ENCODE measurements around the gene LPAR5. TPM values are rescaled to one million over a fixed set of nuclear protein-coding genes. Genes with fewer than 3 reads are reported as not detected.

Gene LPAR5
- total RNA-seq, 1 experiment from 2014 or later, result 0.15 TPM

DNA sequence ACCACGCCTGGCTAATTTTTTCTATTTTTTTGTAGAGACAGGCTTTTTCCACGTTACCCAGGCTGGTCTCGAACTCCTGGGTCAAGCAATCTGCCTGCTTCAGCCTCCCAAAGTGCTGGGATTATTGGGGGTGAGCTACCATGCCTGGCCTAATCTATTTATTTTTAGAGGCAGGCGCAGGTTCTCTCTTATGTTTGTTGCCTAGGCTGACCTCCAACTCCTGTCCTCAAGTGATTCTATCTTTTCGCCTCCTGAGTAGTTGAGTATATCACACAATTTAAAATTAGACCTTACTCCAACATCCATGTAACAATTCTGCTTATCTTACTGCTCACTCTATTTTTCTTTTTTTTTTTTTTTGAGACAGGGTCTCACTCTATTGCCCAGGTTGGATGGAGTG, 18.2 kb upstream of the LPAR5 start:
- Histone ChIP-seq H3K4me1 (ENCODE audit: insufficient read depth, low read length, poor library complexity, severe bottlenecking) (no peaks in the 10 kb centered on the region), H3K27ac (ENCODE audit: low read depth, low read length, poor library complexity, severe bottlenecking) (no peak overlapping the region), H3K9me3 (ENCODE audit: low read depth, low read length, poor library complexity, severe bottlenecking) (no peaks in the 10 kb centered on the region), H3K36me3 (ENCODE audit: insufficient read depth, low read length, poor library complexity, severe bottlenecking) (peaks cover 27% of the 10 kb centered on the region), H3K4me3 (ENCODE audit: low read depth, low read length, poor library complexity, severe bottlenecking) (no peak overlapping the region), H3K27me3 (replicated peaks; ENCODE audit: insufficient read depth, low read depth, low read length, poor library complexity) (no peaks in the 10 kb centered on the region)
- DNase-seq (ENCODE audit: low spot score), result no peak
- POLR2A ChIA-PET (ENCODE audit: low non-redundant PET), result no interaction called here
- no peak for TF ChIP-seq EZH2 (IDR thresholded peaks at IDR 0.05; ENCODE audit: borderline replicate concordance, low read depth, low read length, poor library complexity, severe bottlenecking)
- intact Hi-C loops (cut with micrococcal nuclease; ENCODE audit: unreplicated experiment), result no loop called here
- CTCF ChIA-PET, result interaction anchor here (0.7 kb wide), 1 partner anchor 9 kb away, joined by 5 read pairs; no protein-coding TSS in a partner anchor
- BruUV-seq (replicated peaks), result no TSS peak

DNA sequence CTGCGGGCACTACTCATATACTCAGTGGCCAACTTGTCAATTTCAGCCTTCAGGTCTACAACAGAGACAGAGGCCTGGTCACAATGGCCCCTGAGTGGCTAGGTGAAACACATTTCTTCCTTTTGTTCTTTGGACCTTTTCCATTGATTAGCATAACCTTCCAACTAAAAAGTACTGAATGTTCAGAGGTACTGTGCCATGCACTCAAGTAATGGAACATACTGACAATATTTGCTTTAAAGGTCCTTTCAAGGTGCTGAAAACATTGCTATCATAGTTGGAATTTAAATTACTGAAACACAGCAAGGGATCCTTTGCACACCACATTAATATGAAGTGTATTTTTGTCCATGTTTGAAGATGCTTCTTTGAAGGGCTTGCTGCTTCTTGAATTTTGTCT, 17.6 kb upstream of the LPAR5 start:
- POLR2A ChIA-PET (ENCODE audit: low non-redundant PET), result no interaction called here

DNA sequence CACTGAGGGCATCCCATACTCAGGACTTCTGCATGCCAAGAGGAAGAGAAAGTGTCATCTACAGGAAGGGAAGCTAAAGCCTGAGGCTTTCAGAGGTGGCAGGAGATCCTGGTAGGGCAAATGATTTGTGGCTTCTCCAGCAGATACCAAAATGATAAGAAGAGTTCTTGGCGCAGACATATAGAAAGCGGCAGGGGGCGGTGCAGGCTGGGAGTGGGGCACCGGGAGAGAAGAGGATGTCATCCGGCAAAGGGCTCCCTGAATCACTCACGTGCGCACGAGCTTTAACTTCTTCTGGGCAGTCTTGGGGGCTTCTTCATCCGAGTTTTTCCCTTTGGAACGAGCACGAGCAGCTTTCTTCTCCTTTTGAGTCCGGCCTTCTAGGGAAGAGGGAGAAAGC, 16.6 kb upstream of the LPAR5 start:
- Histone ChIP-seq H3K4me1 (ENCODE audit: insufficient read depth, low read length, poor library complexity, severe bottlenecking) (no peaks in the 10 kb centered on the region), H3K4me3 (ENCODE audit: low read depth, low read length, poor library complexity, severe bottlenecking) (no peak overlapping the region), H3K36me3 (ENCODE audit: insufficient read depth, low read length, poor library complexity, severe bottlenecking) (peaks cover 31% of the 10 kb centered on the region), H3K27me3 (replicated peaks; ENCODE audit: insufficient read depth, low read depth, low read length, poor library complexity) (no peaks in the 10 kb centered on the region), H3K27ac (ENCODE audit: low read depth, low read length, poor library complexity, severe bottlenecking) (no peak overlapping the region), H3K9me3 (ENCODE audit: low read depth, low read length, poor library complexity, severe bottlenecking) (no peaks in the 10 kb centered on the region)
- ChIA-PET POLR2A (ENCODE audit: low non-redundant PET) (interaction anchor here (0.6 kb wide), 1 partner anchor 12 kb away, joined by 10 read pairs; no protein-coding TSS in a partner anchor), CTCF (no interaction called here)
- DNase-seq (ENCODE audit: low spot score), result no peak
- TF ChIP-seq EZH2 (IDR thresholded peaks at IDR 0.05; ENCODE audit: borderline replicate concordance, low read depth, low read length, poor library complexity, severe bottlenecking), result no peak
- TF ChIP-seq, protein P1, sequence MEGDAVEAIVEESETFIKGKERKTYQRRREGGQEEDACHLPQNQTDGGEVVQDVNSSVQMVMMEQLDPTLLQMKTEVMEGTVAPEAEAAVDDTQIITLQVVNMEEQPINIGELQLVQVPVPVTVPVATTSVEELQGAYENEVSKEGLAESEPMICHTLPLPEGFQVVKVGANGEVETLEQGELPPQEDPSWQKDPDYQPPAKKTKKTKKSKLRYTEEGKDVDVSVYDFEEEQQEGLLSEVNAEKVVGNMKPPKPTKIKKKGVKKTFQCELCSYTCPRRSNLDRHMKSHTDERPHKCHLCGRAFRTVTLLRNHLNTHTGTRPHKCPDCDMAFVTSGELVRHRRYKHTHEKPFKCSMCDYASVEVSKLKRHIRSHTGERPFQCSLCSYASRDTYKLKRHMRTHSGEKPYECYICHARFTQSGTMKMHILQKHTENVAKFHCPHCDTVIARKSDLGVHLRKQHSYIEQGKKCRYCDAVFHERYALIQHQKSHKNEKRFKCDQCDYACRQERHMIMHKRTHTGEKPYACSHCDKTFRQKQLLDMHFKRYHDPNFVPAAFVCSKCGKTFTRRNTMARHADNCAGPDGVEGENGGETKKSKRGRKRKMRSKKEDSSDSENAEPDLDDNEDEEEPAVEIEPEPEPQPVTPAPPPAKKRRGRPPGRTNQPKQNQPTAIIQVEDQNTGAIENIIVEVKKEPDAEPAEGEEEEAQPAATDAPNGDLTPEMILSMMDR (conservative IDR thresholded peaks at IDR 0.05; ENCODE audit: low read depth, low read length), result no peak
- BruUV-seq (replicated peaks), result no TSS peak
- intact Hi-C loops (cut with micrococcal nuclease; ENCODE audit: unreplicated experiment), result no loop called here

More for the DNA sequence above, 17.6 kb upstream of the LPAR5 start:
- H3K27ac ChIP-seq (ENCODE audit: low read depth, low read length, poor library complexity, severe bottlenecking), result no peak overlapping the region
- no peak for DNase-seq (ENCODE audit: low spot score)
- TF ChIP-seq EZH2 (IDR thresholded peaks at IDR 0.05; ENCODE audit: borderline replicate concordance, low read depth, low read length, poor library complexity, severe bottlenecking), result no peak
- TF ChIP-seq, protein P1 (conservative IDR thresholded peaks at IDR 0.05; ENCODE audit: low read depth, low read length), result no peak
- no peaks in the 10 kb centered on the region for H3K27me3 ChIP-seq (replicated peaks; ENCODE audit: insufficient read depth, low read depth, low read length, poor library complexity)
- intact Hi-C loops (cut with micrococcal nuclease; ENCODE audit: unreplicated experiment), result no loop called here
- peaks cover 27% of the 10 kb centered on the region for H3K36me3 ChIP-seq (ENCODE audit: insufficient read depth, low read length, poor library complexity, severe bottlenecking)
- CTCF ChIA-PET, result no interaction called here
- no peak overlapping the region for H3K4me3 ChIP-seq (ENCODE audit: low read depth, low read length, poor library complexity, severe bottlenecking)
- BruUV-seq (replicated peaks), result no TSS peak
- H3K4me1 ChIP-seq (ENCODE audit: insufficient read depth, low read length, poor library complexity, severe bottlenecking), result no peaks in the 10 kb centered on the region
- no peaks in the 10 kb centered on the region for H3K9me3 ChIP-seq (ENCODE audit: low read depth, low read length, poor library complexity, severe bottlenecking)

DNA sequence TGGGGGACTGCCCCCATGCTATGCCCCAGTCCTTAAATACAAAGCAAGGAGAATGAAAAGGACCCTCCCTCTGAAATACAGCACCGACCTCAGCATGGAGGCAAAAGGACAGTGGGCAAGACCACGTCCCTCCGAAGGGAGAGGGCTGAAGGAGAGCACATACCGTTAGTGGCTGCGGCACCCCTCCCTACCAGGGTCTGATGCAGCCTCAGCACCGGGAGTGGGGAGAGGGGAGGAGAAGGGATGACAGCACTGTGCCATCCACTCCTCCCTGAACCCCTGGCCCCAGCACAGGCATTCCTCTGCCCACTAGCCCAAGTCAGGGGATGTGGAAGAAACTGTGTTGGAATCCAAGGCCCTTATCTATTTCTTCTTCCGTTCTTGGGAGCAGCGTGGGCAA, 15.1 kb upstream of the LPAR5 start:
- peaks cover 24% of the 10 kb centered on the region for H3K36me3 ChIP-seq (ENCODE audit: insufficient read depth, low read length, poor library complexity, severe bottlenecking)
- no peak overlapping the region for H3K27ac ChIP-seq (ENCODE audit: low read depth, low read length, poor library complexity, severe bottlenecking)
- no peak for DNase-seq (ENCODE audit: low spot score)
- no peaks in the 10 kb centered on the region for H3K9me3 ChIP-seq (ENCODE audit: low read depth, low read length, poor library complexity, severe bottlenecking)
- H3K4me3 ChIP-seq (ENCODE audit: low read depth, low read length, poor library complexity, severe bottlenecking), result no peak overlapping the region
- CTCF ChIA-PET, result no interaction called here
- H3K27me3 ChIP-seq (replicated peaks; ENCODE audit: insufficient read depth, low read depth, low read length, poor library complexity), result no peaks in the 10 kb centered on the region
- intact Hi-C loops (cut with micrococcal nuclease; ENCODE audit: unreplicated experiment), result no loop called here
- BruUV-seq (replicated peaks), result no TSS peak
- TF ChIP-seq EZH2 (IDR thresholded peaks at IDR 0.05; ENCODE audit: borderline replicate concordance, low read depth, low read length, poor library complexity, severe bottlenecking), result no peak
- TF ChIP-seq, protein P1 (conservative IDR thresholded peaks at IDR 0.05; ENCODE audit: low read depth, low read length), result no peak
- POLR2A ChIA-PET (ENCODE audit: low non-redundant PET), result no interaction called here
- peaks cover 3% of the 10 kb centered on the region for H3K4me1 ChIP-seq (ENCODE audit: insufficient read depth, low read length, poor library complexity, severe bottlenecking)

Data from A673 (cell line).